Activated T-helper 1 cell treated with Interleukin-2 at 50 U/mL for 16 hours (primary cell): ENCODE results near the gene TNNT1.

Experiments used
- DNase-seq: peaks from one replicate; pipeline ENCODE4 v3.0.0-alpha.2; 2020; ENCODE audit warnings: low read depth

Gene TNNT1

GRCh38 chr19:55088543-55089341 lies 60.3 kb downstream of the TNNT1 start:
- peak; percentile 53 for DNase-seq

GRCh38 chr19:55088021-55088451 lies 61.0 kb downstream of the TNNT1 start:
- DNase-seq = no peak

DNA sequence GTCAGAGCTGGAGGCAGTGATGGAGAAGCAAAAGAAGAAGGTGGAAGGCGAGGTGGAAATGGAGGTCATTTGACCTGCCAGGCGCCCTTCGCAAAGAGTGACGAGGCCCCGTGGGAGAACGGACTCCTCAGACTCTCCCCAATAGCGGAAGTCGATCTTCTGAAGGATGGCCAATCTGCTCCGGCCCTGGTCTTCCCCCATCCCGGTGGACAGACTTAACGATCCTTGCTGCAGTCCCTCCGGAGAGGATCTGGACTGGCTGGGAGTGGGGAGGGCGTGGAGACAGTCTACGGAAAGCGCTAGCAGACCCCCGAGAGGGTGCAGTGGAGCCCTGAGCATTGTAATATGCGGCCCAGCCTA lies 61.5 kb downstream of the TNNT1 start:
- no peak for DNase-seq

- no peak for DNase-seq
Measured at GRCh38 chr19:55086730-55087541, 62.1 kb downstream of the TNNT1 start.

GRCh38 chr19:55085923-55086715 lies 62.9 kb downstream of the TNNT1 start:
- DNase-seq = no peak

GRCh38 chr19:55084416-55084815 lies 64.6 kb downstream of the TNNT1 start:
- no peak for DNase-seq

DNA sequence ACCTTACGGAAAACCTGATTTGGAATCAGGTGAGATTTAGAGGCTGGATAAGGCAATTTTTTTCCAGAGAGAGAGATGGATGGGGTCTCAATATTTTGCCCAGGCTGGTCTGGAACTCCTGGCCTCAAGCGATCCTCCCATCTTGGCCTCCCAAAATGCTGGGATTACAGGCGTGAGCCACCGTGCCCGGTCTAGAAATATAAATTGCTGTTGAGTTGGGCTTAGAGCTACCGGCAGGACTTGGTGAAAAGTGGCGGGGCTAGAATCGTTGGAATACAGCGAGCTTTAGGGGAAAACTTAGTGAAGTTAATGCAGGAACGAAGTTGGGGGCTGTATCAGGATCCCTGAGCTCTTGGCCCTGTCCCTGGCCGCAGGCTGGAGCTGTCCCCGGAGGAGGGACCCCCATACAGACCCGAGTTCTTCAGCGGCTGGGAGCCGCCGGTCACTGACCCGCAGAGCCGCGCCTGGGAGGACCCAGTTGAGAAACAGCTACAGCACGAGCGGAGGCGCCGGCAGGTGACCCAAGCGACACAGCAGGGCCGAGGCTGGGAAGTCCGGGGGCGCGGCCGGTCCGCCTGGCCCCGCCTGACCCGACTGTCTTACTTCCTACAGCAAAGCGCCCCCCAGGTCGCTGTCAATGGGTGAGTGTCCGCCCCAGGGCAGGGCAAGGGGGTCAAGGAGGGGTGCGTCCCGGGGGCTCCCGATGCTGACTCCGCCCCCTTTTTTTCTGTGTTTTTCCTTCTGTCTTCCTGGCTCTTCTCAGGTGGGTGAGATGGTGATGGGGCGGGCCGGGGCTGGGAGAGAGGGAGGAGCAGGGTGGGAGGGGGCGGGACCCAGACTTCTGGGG lies 65.8 kb downstream of the TNNT1 start:
- DNase-seq = no peak
